H1 (cell line): ENCODE data around the gene CC2D1A.

Source experiments
- CREB1 ChIP-seq: IDR thresholded peaks from 2 replicates; pipeline ENCODE4 v1.6.1; 2012; ENCODE audit warnings: inconsistent platforms
- CTCF ChIP-seq, 3 experiments: IDR thresholded peaks; 1 replicate in 2 of 3; 2 replicates in 1 of 3; pipeline versions ENCODE4 v1.5.1 to v1.6.1; 2011; ENCODE audit warnings: low read length in 3 of 3, mild to moderate bottlenecking in 3 of 3, inconsistent platforms in 2 of 3, low read depth in 1 of 3, moderate library complexity in 1 of 3; ENCODE audit not compliant: insufficient read depth in 1 of 3; ENCODE audit errors: control extremely low read depth in 1 of 3
- EP300 ChIP-seq, 2 experiments: IDR thresholded peaks; 1 replicate in 1 of 2; 2 replicates in 1 of 2; pipeline ENCODE4 v1.6.1; 2011 to 2012; ENCODE audit warnings: low read depth in 2 of 2, low read length in 2 of 2, mild to moderate bottlenecking in 2 of 2, borderline replicate concordance in 1 of 2, inconsistent platforms in 1 of 2, moderate library complexity in 1 of 2
- EZH2 ChIP-seq: fragments of 200-600 bp; sonication (generic); IDR thresholded peaks from 2 replicates; pipeline ENCODE4 v1.7.1; 2012; ENCODE audit warnings: low read depth, mild to moderate bottlenecking, moderate library complexity, low read length, inconsistent platforms; ENCODE audit not compliant: severe bottlenecking
- FOSL1 ChIP-seq: IDR thresholded peaks from 2 replicates; pipeline ENCODE4 v1.6.1; 2011; ENCODE audit warnings: mild to moderate bottlenecking, low read depth, low read length, moderate library complexity; ENCODE audit not compliant: insufficient read depth
- HDAC2 ChIP-seq, 2 experiments: fragments of 300-600 bp in 1 of 2; sonication (generic) in 1 of 2; IDR thresholded peaks; 2 replicates each; pipeline ENCODE4 v1.6.1; 2011 to 2012; ENCODE audit warnings: low read depth in 2 of 2, low read length in 2 of 2, mild to moderate bottlenecking in 2 of 2, moderate library complexity in 2 of 2, borderline replicate concordance in 1 of 2, inconsistent platforms in 1 of 2
- HDAC6 ChIP-seq: IDR thresholded peaks from one replicate; pipeline ENCODE4 v1.7.1; 2012; ENCODE audit warnings: low read depth, mild to moderate bottlenecking, inconsistent platforms, low read length, moderate library complexity
- POLR2A ChIP-seq, 2 experiments: IDR thresholded peaks; 1 replicate in 1 of 2; 2 replicates in 1 of 2; pipeline ENCODE4 v1.6.1; 2011; ENCODE audit warnings: low read depth in 2 of 2, low read length in 2 of 2, mild to moderate bottlenecking in 2 of 2; ENCODE audit errors: control extremely low read depth in 1 of 2
- RFX5 ChIP-seq: IDR thresholded peaks from 2 replicates; pipeline ENCODE4 v1.6.1; 2011; ENCODE audit warnings: low read depth, low read length, improper control_type of control experiment, borderline replicate concordance
- RNF2 ChIP-seq: fragments of 200-900, 300-1000 bp; sonication (generic); IDR thresholded peaks from 2 replicates; pipeline ENCODE4 v1.7.1; 2016; ENCODE audit warnings: borderline replicate concordance, low read depth, mild to moderate bottlenecking, antibody characterized with exemption, low read length; ENCODE audit not compliant: poor library complexity, severe bottlenecking; ENCODE audit errors: missing control alignments
- SP2 ChIP-seq: IDR thresholded peaks from 2 replicates; pipeline ENCODE4 v1.6.1; 2012; ENCODE audit warnings: mild to moderate bottlenecking, low read length, inconsistent platforms
- YY1 ChIP-seq: IDR thresholded peaks from 2 replicates; pipeline ENCODE4 v1.6.1; 2011; ENCODE audit warnings: low read depth, mild to moderate bottlenecking, low read length

- TF ChIP-seq CTCF (IDR thresholded peaks at IDR 0.05; ENCODE audit: control extremely low read depth in 1 of 3, insufficient read depth in 1 of 3, low read depth in 1 of 3, low read length in 3 of 3) (no peak), RFX5 (no peak), YY1 (no peak), POLR2A (IDR thresholded peaks at IDR 0.05; ENCODE audit: control extremely low read depth in 1 of 2, low read depth in 2 of 2, low read length in 2 of 2) (no peak), SP2 (no peak), RNF2 (no peak), HDAC6 (no peak), CREB1 (no peak), FOSL1 (no peak), EP300 (IDR thresholded peaks at IDR 0.05; ENCODE audit: borderline replicate concordance in 1 of 2, low read depth in 2 of 2, low read length in 2 of 2) (no peak), HDAC2 (IDR thresholded peaks at IDR 0.05; ENCODE audit: borderline replicate concordance in 1 of 2, low read depth in 2 of 2, low read length in 2 of 2) (no peak), EZH2 (no peak)
Measured at GRCh38 chr19:13875824-13876223, 30.2 kb upstream of the CC2D1A start.
